ENCODE results near the gene NPBWR2.

Gene NPBWR2

GRCh38 chr20:64106981-64107735 lies at the start of gene NPBWR2:
TSS of gene NPBWR2 (minus strand) at chr20:64107565. CDS start at chr20:64106831, 734 bp downstream.
- no peak for TF ChIP-seq CTCF (conservative IDR thresholded peaks at IDR 0.05)
- no peak within 1 kb of the TSS for H3K27ac ChIP-seq

- no peak overlapping the region for H3K27ac ChIP-seq
- TF ChIP-seq CTCF (conservative IDR thresholded peaks at IDR 0.05): no peak
These were observed 48.9 kb upstream of the NPBWR2 start for GRCh38 chr20:64156136-64156885.

GRCh38 chr20:64155258-64156135 lies 48.1 kb upstream of the NPBWR2 start:
- no peak overlapping the region for H3K27ac ChIP-seq
- TF ChIP-seq CTCF (conservative IDR thresholded peaks at IDR 0.05): no peak

GRCh38 chr20:64154590-64155257 lies 47.4 kb upstream of the NPBWR2 start:
- TF ChIP-seq CTCF (conservative IDR thresholded peaks at IDR 0.05): no peak

GRCh38 chr20:64153861-64154589 lies 46.7 kb upstream of the NPBWR2 start:
- no peak for TF ChIP-seq CTCF (conservative IDR thresholded peaks at IDR 0.05)
- no peak overlapping the region for H3K27ac ChIP-seq

More at GRCh38 chr20:64154590-64155257, 47.4 kb upstream of the NPBWR2 start:
- H3K27ac ChIP-seq: no peak overlapping the region

- no peak for TF ChIP-seq CTCF (conservative IDR thresholded peaks at IDR 0.05)
- H3K27ac ChIP-seq: no peak overlapping the region
These were observed 46.0 kb upstream of the NPBWR2 start for GRCh38 chr20:64153410-64153809.
